Measurements from ENCODE around the gene PCNT.

Gene PCNT

DNA sequence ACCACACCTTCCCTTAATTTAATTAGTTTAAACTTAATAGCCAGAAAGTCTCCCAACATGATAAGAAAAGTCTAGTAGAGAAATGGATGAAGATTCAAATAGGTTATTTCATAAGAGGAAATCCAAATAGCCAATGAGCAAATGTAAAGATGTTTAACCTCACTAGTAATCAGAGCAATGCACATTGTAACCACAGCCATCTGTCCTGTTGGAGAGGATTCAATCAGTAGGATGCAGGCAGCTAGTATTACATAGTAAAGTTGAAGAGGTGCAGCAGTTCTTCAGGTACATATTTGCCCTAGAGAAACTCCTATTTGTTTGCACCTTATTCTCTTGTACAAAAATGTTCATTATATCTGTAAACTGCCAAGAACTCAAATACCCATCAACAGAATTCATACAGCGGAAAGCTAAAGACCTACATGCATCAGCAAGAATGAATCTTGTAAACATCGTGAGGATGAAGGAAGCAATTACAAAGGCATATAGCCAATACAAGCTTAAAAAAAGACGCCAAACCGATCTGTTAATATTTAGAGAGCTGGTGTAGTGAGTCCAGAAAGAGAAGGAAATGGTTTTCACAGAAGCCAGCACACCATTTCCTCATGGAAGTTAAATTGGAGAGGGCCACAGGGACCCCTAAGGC, 162.6 kb downstream of the PCNT start:
- no peak for DNase-seq

DNA sequence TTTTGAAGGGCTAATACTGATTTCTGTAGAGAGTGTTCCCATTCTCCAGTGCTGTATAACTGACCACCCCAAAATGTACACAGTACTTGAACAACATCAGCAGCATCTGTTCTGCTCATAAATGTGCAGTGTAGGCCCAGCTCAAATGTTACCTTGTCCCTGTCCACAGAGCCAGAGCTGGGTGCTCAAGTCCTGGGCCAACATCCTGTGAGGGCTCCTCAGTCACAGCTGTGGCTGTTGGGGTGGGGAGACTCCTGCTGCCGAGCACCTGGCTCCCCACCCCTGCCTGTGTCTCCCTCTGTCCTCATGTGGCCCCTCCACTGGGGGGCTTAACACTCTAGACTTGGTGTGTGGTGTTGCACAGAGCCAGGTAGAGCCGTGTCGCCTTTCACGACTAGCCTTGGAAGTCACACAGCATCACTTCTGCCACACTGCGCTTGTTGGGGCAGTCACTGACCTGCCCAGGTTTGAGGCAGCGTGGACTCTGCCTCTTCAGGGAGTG, 165.3 kb downstream of the PCNT start:
- no peak for DNase-seq

DNA sequence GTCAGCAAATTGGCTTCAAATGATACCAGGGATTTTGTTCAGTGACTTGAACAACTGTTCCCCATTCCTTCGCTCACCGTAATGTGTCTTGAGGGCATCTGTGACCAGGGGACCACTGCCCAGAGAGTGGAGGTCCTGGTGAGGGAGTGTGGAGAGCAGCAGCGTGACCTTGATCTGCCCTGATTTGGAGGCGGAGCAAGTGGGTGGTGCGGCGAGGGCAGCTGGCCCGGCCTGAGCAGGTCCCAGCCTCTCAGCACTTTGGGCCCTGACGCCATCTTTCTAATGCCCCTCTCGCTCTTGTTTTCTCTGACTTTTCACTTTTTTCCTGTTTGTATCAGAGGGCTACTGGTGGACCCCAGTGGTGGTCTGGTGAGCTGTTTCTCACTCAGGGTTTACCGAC, 165.8 kb downstream of the PCNT start:
- DNase-seq: no peak

DNA sequence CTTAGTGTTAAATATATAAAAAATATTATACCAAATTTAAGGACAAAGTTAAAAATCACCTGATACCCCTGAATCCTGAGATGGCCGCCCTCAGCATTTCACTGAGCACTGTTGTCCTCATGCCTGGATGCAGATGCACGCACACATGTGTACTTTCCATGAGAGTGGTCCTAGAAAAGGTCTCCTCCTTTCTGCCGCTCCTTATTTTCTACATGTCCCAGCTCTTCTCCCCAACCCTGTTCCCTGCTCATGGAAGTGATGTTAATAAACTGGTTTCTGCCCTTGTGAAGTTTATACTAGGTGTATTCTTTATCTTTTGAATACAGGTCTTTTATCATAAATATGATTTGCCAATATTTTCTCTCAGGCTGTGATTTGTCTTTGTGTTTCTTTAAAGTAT, 167.6 kb downstream of the PCNT start:
- DNase-seq: no peak

DNA sequence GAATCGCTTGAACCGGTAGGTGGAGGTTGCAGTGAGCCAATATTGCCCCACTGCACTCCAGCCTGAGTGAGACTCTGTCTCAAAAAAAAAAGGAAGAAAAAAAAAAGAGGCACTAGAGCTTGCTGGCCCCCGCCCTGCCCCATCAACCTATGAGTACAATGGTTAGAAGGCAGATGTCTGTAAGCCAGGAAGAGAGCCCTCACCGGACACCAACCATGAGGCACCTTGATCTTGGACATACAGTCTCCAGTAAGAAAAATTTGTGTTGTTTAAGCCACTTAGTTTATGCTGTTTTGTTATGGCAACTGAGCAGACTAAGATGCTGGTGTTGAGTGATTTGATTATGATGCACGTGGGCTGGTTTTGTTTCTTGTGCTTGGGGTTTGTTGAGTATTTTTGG, 168.9 kb downstream of the PCNT start:
- DNase-seq: no peak

DNA sequence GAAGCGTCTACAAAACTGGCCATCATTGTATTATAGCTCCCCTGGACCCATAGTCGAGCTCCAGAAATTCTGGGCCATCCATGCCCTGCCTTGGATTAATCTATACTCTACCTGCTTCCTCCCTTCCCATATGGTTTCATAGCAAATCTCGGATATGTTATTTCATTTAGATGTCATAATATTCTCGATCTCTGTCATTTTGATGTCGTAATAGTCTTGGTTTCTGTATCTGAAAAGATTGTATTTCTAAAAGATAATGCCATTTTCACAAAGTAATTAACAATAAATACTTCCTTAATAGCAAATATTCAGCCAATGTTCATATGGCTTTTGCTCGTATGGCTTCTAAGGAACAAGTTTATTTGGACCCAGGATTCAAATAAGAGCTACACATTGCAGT, 169.9 kb downstream of the PCNT start:
- no peak for DNase-seq

All from left hindlimb (tissue), 1 donor.